GM18870 (cell line): Measurements from ENCODE around the gene BLOC1S6.
"Not testable (repeated sequence)": the region's sequence is repeated elsewhere in the genome, so short reads cannot be mapped to it uniquely, and the experiment has no call there.

Experiments used
- ATAC-seq: cut with Tn5 transposase; IDR thresholded peaks from one replicate; pipeline ENCODE4 v1.9.1; 2021; ENCODE audit warnings: moderate library complexity; ENCODE audit not compliant: unreplicated experiment

BLOC1S6 gene

DNA sequence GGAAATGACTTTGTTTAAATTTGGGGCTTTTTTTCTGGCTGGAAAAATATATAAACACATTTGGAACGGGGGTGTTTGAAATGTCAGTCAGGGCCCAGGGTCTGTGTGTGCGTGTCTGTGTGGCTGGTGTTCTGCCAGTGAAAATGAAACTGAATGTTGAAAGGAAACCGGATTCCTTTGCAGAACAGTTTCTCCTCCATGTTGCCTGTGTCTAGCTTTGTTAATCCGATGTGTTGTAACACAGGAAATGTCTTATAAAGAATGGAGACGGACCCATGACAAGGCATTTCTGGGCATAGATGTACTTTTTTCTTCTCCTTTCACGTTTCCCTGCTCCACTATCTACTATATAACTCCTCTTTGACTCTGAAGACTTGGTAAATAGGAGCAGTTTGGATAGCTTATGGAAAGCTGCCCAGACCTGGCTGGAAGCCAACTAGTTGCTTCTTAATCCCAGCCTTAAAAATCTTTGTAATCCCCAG is 50.4 kb downstream of the BLOC1S6 start:
- peak; percentile 65 for ATAC-seq

DNA sequence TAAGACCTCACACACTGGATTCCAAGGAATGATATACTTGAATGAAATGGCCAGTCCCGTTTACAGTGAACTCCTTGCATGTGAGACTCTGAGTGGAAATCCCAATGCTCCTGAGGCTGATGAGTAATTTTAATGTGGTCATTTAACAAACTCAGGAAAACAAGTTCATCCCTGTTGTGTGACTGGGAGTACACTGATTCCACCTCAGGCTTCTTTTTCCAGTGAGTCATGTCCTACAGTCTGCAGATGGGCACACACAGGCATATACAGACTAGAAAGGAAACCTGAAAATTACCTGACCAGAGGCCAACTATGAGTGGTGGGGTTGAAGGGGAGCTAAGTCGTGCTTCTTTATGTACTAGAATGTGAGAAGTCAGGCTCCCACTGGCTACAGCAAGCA is 53.4 kb downstream of the BLOC1S6 start:
- no peak for ATAC-seq

GRCh38 chr15:45641374-45641781 is 54.2 kb downstream of the BLOC1S6 start:
- ATAC-seq = no peak

- ATAC-seq = no peak
Observed at GRCh38 chr15:45641999-45642932, 55.1 kb downstream of the BLOC1S6 start.

GRCh38 chr15:45644437-45644836 is 57.3 kb downstream of the BLOC1S6 start:
- no peak for ATAC-seq

GRCh38 chr15:45645026-45645980 is 58.1 kb downstream of the BLOC1S6 start:
- no peak for ATAC-seq

- no peak for ATAC-seq
Observed at GRCh38 chr15:45646220-45646619, 59.0 kb downstream of the BLOC1S6 start.

- no peak for ATAC-seq
Observed at GRCh38 chr15:45647828-45648227, 60.6 kb downstream of the BLOC1S6 start.

- no peak for ATAC-seq
Observed at GRCh38 chr15:45648521-45649200, 61.5 kb downstream of the BLOC1S6 start.

GRCh38 chr15:45650007-45650406 is 62.8 kb downstream of the BLOC1S6 start:
- ATAC-seq = not testable (repeated sequence)

GRCh38 chr15:45650889-45651525 is 63.8 kb downstream of the BLOC1S6 start:
- no peak for ATAC-seq

- no peak for ATAC-seq
Observed at GRCh38 chr15:45653702-45654424, 66.7 kb downstream of the BLOC1S6 start.

DNA sequence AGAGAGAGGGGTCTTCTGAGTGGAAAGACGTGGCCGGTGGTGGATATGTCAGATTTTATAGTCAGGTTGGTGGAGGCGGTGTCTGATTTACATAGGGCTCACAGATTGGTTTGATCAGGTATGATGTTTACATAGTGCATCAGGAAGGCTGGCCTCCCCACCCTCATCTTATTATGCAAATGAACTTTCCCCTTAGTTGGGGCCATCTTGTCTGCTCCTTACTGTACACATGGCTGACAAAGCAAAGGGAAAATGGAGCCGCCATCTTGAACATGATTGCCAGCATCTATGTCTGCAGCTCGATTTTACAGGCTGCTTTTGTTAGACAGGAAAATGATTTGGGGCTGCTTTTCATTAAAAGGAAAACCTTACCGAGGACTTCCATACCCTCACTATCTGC is 67.6 kb downstream of the BLOC1S6 start:
- ATAC-seq = no peak

DNA sequence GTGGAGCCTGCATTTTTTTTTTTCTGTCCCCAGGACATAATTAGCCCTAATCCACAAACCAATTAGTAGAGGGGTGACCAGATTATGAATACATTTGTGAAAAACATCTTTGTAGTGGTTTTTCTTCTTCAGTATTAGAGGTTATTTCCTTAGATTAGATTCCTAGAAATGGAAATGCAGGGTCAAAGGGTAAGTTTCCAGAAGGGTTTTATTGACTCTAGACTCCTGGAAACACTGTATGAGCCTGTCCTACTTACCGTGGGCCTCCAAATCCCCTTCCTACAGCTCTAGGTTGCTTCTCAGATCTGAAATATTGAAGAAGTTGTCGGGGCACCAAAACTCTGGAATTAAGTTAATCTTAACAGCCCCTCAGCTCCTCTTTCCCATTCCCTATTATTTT is 70.1 kb downstream of the BLOC1S6 start:
- ATAC-seq = no peak

- ATAC-seq = no peak
Observed at GRCh38 chr15:45657764-45658545, 70.8 kb downstream of the BLOC1S6 start.
